ENCODE measurements around the gene ODAD4. TPM values are rescaled to one million over a fixed set of nuclear protein-coding genes. Genes with fewer than 3 reads are reported as not detected.

The ODAD4 gene
- total RNA-seq, 1 donor from 2014 or later = 4.5 TPM

DNA sequence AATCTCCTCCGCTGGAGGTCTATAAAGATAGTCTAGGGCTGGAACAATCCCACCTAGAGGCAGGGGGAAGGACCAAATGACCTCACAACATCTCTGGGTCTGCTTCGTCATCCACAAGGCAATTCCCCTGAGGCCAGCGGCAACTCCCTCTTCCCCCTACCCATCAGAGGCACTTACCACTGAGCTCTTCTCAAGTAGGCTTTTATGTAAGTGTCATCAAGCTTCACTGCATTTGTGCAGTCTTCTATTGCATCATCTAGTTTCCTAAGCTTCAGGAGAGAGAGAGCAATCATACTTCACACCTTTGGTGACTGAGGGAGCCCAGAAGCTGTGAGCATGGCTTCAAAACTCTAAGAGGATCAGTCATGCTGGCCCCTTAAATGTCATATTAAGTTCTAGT lies 57.2 kb downstream of the ODAD4 start:
- Mint-ChIP-seq H3K4me1 (ENCODE audit: unreplicated experiment) (no peaks in the 10 kb centered on the region), H3K36me3 (peaks cover 33% of the 10 kb centered on the region), H3K9me3 (no peaks in the 10 kb centered on the region), H3K27me3 (no peaks in the 10 kb centered on the region), H3K27ac (no peak overlapping the region), H3K4me3 (no peak overlapping the region)
- no peak for DNase-seq (ENCODE audit: extremely low spot score, unreplicated experiment)
- no peak for TF ChIP-seq CTCF (conservative IDR thresholded peaks at IDR 0.05)

DNA sequence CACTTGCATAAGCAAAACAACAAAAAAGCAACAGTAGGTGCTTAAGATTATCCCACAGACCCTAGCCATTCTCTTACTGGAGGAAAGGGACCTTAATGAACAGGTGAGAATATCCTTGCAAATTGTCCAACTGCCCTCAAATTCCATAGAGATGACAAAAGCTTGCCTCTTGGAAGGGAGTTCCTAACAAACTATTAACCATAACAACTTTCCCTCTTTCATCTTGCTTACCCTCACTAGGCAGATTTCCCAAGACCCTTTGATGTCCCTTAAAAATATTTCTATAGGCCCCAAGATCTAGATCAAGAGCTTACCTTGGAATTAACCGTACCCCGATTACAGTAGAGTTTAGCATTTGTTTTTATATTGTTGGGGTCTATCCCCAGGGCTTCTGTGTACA lies 58.0 kb downstream of the ODAD4 start:
- no peak for TF ChIP-seq CTCF (conservative IDR thresholded peaks at IDR 0.05)
- H3K36me3 Mint-ChIP-seq = peaks cover 37% of the 10 kb centered on the region
- H3K27me3 Mint-ChIP-seq = no peaks in the 10 kb centered on the region
- no peaks in the 10 kb centered on the region for H3K4me1 Mint-ChIP-seq (ENCODE audit: unreplicated experiment)
- no peaks in the 10 kb centered on the region for H3K9me3 Mint-ChIP-seq
- DNase-seq (ENCODE audit: extremely low spot score, unreplicated experiment) = no peak
- no peak overlapping the region for H3K27ac Mint-ChIP-seq
- H3K4me3 Mint-ChIP-seq = no peak overlapping the region

DNA sequence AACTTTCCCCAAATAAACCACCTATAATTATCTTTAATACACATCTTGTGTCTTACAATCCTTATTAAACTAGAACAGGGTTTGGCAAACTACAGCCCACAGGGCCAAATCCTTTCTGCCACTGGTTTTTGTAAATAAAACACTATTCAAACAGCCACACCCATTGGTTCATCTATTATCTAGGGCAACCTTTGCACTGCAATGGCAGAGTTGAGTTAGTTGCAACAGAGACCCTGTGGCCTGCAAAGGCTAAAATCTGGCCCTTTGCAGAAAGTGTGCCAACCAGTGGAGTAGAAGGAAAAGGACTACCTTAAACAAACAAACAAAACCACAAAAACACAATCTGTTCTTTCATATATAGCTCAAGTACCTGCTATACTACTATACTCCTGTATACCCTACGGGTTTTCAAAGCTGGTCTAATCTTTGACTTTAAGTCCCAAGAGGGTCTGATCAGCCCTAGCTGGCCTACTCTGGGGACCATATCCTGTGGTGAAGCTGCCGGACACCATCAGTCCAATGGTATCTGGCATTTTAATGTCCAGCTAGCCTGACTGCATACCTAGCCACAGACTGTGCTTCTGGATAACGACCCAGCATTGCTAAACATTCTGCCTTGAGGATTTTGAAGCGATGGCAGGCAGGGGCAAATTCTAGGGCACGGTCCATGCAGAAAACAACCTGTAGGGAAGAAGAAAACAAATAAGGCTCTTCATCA lies 59.4 kb downstream of the ODAD4 start:
- no peaks in the 10 kb centered on the region for H3K27me3 Mint-ChIP-seq
- H3K27ac Mint-ChIP-seq = no peak overlapping the region
- TF ChIP-seq CTCF (conservative IDR thresholded peaks at IDR 0.05) = no peak
- H3K4me3 Mint-ChIP-seq = no peak overlapping the region
- no peaks in the 10 kb centered on the region for H3K4me1 Mint-ChIP-seq (ENCODE audit: unreplicated experiment)
- no peaks in the 10 kb centered on the region for H3K9me3 Mint-ChIP-seq
- peaks cover 36% of the 10 kb centered on the region for H3K36me3 Mint-ChIP-seq
- DNase-seq (ENCODE audit: extremely low spot score, unreplicated experiment) = no peak

DNA sequence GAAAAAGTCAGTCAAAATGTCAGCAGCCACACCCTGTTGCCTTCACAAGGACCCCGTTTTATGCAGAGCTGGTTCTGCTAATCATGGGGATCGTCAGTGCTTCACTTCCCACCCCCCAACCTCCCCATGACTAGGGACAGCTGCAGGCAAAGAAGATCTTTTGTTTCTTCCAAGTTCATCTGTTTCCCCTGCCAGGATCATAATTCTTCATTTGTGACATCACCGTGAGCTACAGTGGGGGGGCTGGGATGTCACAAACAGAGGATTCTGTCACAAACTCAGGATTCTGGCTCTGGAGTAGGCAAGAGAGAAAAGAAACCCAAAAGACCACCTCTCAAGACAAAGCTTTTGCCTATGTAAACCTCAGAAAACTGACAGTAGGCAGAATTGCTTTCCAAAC lies 62.2 kb downstream of the ODAD4 start:
- no peak for TF ChIP-seq CTCF (conservative IDR thresholded peaks at IDR 0.05)
- Mint-ChIP-seq H3K27me3 (no peaks in the 10 kb centered on the region), H3K4me3 (no peak overlapping the region), H3K4me1 (ENCODE audit: unreplicated experiment) (no peaks in the 10 kb centered on the region), H3K27ac (no peak overlapping the region), H3K36me3 (peaks cover 31% of the 10 kb centered on the region), H3K9me3 (no peaks in the 10 kb centered on the region)
- DNase-seq (ENCODE audit: extremely low spot score, unreplicated experiment) = no peak

DNA sequence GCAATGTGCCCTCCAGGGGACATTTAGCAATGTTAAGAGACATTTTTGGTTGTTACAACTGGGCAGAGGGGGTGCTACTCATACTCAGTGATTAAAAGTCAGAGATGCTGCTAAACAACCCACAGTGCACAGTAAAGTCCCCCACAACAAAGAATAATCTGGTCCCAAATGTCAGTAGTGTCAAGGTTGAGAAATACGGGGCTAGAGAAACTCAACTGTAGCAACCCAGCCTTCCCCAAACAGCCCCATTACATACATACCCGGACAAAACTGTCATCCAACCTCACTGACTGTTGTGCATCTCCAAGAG lies 66.4 kb downstream of the ODAD4 start:
- H3K4me1 Mint-ChIP-seq (ENCODE audit: unreplicated experiment) = no peaks in the 10 kb centered on the region
- H3K9me3 Mint-ChIP-seq = no peaks in the 10 kb centered on the region
- H3K27ac Mint-ChIP-seq = no peak overlapping the region
- no peak overlapping the region for H3K4me3 Mint-ChIP-seq
- H3K27me3 Mint-ChIP-seq = no peaks in the 10 kb centered on the region
- no peak for TF ChIP-seq CTCF (conservative IDR thresholded peaks at IDR 0.05)
- DNase-seq (ENCODE audit: extremely low spot score, unreplicated experiment) = no peak
- H3K36me3 Mint-ChIP-seq = peaks cover 27% of the 10 kb centered on the region

DNA sequence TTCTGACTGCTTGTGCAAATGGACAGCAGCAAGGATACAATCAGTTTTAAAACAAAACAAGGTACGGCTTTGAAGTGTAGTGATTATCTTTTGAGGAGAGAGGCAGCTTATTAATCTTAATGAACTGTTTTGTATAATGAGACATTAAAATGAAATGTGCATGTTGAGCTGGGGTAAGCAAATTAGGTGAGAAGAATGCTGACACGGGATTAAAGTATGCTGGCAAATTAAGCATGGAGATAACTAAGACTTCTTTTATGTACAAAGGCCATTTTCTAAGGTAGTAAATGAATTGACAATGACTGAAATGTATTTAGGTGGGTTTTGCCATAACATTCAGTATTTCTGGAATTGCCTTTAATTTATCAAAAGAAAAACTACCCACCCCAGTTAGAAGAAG lies 68.1 kb downstream of the ODAD4 start:
- no peak for DNase-seq (ENCODE audit: extremely low spot score, unreplicated experiment)
- Mint-ChIP-seq H3K36me3 (peaks cover 20% of the 10 kb centered on the region), H3K4me3 (no peak overlapping the region), H3K27ac (no peak overlapping the region), H3K27me3 (no peaks in the 10 kb centered on the region), H3K4me1 (ENCODE audit: unreplicated experiment) (peaks cover 11% of the 10 kb centered on the region), H3K9me3 (no peaks in the 10 kb centered on the region)
- TF ChIP-seq CTCF (conservative IDR thresholded peaks at IDR 0.05) = no peak

Data from type B pancreatic cell (in vitro differentiated cells).